CD4-positive, alpha-beta T cell treated with Interleukin-6 for 4 hours (primary cell): Measurements from ENCODE around the gene GPR137B.

Source experiments
- DNase-seq: peaks from one replicate; pipeline ENCODE4 v3.0.0-alpha.2; 2020; ENCODE audit warnings: mixed read lengths

Gene GPR137B

DNA sequence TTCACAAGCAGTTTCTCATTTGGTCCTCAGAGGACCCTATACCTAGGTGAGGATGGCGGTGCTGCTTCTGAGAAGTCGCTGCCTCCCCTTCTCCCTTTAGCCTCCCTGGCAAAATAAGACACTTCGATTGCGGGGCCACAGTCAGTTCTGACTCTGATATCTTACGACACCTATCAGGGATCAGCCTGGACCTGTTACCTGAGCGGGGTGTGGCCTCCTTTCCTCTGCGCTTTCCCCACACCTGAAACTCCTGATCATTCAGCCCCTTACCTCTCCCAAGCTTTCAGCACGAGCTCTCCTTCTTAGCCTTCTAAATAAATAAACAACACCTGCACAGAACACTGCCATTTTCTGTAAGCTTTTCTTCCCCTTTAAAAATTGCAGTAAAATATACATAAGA, 24.6 kb upstream of the GPR137B start:
- no peak for DNase-seq

DNA sequence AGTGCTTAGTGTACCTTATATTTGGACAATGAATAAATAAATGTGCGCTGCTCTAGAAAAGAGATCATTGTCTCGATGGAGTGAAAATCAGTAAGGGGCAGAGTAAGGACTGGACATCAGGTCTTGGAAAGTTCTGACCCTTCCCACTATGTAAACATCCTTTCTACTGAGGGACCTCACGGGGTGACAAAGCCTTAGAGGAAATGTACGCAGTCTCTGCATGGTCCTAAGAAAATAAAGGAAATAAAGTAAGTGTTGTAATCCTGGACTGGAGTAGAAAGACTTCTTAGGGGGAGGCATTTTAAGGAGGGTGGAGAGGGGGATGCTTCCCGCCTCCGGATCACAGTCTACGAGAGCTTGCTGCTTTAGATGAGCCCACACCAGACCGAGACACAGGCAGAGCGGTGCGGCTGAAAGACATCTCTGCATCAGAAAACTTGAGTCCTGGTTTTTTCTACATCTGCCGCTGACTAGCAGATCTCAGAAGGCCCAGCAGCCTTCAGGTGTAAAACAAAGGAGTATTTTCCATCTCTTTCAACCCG, 22.3 kb upstream of the GPR137B start:
- no peak for DNase-seq

DNA sequence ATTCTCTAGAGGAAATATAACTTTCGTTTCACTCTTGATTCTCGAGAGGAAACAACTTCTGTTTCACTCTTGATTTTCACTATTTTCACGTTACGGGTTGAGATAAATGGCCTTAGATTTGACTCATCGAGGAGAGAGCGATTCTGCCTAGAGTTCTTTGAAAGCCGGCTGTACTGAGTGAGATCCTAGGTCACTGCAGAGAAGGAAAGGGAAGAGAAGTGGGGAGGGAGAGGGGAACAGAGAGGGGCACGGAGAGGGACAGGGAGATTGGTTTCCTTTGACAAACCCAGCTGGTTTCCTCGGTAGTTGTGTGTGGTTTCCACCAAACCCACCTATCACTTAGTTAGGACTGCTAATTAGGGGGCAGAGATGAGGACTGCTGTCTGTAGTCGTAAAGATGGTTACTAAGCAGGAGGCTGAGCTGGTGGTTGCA, 21.6 kb upstream of the GPR137B start:
- DNase-seq, result no peak

DNA sequence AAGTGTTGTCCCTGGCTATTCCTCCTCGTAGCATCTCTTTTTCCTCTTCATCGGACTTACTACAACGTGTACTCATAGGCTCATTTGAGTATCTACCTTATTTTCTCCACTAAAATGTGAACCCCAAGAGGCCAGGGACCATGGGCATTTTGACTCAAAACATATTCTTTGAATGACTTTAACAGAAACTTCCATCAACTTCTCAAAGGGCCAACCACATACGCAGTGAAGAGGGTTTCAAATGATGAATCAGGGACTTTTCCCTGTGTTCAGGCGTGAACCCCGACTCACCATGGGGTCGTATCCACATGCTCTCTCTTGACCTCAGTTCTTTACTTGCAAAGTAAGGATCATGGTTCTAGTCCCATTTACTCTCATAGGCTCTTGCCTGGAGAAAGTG, 20.2 kb upstream of the GPR137B start:
- no peak for DNase-seq

DNA sequence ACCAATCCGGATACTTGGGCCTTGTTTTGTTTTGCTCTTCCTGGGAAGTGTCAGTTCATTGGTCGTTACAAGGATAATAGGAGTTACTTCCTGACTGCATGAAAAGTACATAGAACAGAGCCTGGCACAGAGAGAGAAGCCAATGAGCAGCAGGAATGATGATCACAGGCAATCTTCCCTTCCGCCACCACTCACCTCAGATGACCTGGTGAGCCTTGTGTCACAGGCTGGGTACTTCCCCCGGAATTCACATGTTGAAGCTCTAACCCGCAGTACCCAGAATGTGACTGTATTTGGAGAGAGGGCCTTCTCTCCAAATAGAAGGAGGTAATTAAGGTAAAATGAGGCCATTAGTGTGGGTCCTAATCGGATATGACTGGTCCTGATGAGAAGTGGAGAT, 18.8 kb upstream of the GPR137B start:
- DNase-seq, result no peak

DNA sequence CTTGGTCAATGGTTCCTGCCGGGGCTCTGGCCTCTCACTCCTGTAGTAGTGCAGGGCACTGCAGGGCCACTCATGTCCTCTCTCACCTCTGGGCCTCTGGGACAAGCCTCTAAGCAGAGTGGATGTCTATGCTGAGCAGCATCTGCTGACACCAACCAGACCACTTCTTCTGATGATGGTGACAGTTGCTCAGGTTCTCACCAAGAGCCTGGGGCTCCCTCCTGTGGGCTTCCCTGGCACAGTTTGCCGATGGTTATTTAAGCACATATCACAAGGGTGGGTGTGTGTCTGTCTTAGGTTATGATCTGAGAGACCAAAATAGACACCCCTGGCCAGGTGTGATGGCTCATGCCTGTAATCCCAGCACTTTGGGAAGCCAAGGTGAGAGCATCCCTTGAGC, 17.4 kb upstream of the GPR137B start:
- DNase-seq, result no peak

DNA sequence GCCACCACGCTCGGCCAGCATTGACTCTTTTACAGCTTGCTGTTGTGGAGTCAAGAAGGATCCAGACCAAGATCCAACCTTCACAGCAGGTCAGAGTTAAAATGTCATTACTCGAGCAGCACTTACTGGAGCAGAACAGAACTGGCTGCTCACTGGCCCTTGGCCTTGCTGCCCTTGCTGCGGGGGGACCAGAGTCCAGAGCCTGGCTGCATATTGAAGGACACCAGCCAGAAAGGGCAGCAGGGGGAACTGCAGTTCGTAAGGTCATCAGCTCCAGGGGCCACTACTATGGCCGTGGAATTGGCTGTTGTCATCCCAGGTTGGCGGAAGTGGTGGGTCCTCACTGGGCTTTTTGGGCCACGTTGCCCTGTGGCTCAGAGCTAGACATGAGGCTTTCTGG, 15.3 kb upstream of the GPR137B start:
- DNase-seq, result no peak

DNA sequence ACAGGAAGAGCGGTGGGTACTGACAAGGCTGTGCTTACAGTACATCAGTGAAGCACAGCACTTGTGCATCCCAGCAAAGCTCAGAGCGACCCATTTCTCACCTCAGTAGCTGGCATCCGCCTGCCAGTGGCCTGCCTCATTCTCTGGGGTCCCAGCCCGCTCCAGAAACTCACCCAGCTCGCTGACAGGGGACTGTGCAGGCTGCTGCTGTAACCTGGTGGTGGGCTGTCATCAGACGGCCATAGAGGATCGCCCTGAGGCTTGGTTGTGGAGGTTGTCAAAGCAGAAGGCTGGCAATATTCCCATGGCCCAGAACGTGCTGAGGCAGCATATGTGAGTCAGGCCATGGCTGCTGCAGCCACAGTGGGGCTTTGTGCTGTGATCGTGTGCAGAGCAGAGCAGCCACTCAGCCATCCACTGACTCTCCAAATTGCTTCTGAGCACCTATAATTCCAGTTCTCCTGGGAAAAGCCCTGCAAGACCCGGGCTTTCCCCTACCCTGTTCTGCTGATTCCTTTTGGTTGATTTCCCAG, 13.6 kb upstream of the GPR137B start:
- DNase-seq, result no peak

DNA sequence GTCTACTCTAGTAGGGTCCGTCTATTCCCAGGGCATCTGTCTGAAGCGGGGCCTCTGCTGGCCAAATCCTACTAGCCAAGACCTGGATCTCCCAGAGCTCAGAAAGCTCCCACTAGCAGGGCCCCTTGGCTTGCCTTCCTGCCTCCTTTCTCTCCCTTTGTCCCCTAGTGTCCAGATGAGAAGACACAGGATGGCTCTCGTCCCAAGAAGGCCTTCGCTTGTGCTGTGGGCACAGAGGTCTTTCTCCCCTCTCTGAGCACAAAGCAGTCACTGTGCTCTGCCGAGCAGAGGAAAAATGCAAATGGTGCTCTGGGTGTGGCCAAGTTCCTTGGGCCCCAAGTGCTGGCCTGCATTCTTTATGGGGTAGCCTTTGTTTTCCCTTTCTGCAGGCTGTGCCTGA, 13.0 kb upstream of the GPR137B start:
- no peak for DNase-seq

DNA sequence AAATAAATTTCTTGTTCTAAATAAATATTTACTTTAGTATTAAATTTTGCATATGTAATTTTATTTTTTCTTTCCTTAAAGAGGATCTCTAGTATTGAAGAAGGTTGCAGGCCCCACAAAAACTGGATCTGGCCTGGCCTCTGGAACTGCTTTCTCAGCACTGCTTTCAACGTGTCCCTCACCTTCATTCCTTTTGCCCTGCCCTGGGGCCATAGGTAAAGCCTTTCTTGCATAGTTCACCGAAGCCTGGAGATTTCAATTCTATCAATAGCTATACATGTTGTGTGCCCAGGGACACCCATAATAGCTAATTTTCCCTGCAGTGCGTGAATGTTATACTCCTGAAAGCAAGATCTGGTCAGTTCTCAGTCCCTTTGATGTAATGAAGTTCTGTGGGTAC, 12.0 kb upstream of the GPR137B start:
- no peak for DNase-seq

DNA sequence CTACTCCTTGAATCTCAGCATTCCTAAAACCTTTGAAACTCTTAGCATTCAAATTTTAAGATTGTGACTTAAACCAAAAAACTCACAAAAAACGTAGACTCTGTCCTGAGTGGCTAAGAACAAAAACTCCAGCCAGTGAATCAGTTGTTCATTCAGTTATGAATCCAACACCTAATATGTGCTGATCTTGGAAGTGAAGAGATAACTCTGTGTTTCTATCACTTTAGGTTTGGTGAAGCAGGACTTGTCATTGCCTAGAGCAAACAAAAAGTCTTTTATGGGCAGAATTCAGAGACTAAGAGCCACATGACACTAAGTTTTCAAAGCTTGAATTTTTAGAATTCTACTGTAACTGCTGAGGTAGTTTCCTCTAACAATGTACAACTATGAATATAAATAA, 10.4 kb upstream of the GPR137B start:
- DNase-seq, result no peak

DNA sequence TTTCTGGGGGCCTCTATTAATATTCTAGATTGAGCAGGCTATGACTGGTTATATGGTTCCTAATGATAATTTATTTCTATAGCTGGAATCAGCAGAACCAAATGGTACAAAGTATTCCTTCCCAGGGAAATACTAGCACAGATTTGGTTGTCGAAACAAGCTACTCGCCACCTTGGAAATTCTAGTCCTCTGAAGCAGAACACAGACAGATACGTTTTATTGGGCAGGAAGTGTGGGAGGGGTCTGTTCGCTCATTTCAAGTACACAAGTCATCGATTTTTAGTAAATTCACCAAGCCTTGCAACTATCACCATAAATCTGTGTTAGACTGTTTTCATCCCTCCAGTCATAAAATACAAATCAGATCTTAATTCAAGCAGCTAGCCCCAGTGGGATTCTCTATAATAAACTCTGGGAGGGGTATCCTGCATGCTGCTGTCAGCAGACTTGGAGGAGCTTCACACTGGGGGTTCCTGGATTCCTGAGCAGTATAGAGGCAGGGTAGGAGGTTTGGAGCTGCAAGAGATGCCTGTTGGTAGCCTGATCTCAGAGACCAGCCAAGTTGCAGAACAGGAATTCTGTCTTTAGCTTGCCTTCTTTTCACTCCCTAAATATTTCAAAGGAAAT, 9.8 kb upstream of the GPR137B start:
- no peak for DNase-seq

DNA sequence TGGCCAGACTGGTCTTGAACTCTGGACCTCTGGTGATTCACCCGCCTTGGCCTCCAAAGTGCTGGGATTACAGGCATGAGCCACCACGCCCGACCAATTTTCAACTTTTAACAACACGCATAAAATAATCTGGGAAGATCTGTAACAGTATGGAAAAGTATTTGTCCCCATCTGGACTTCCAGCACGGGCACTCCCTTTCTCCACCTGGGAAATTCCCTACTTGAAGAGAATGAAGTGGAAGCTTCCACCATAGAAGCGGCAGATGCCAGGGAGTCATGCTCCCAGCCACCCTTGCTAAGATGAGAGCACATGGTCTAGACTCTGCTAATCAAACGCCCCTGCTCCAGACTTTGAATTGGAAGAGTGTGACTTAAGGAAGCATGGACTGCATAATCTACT, 9.0 kb upstream of the GPR137B start:
- DNase-seq, result no peak

DNA sequence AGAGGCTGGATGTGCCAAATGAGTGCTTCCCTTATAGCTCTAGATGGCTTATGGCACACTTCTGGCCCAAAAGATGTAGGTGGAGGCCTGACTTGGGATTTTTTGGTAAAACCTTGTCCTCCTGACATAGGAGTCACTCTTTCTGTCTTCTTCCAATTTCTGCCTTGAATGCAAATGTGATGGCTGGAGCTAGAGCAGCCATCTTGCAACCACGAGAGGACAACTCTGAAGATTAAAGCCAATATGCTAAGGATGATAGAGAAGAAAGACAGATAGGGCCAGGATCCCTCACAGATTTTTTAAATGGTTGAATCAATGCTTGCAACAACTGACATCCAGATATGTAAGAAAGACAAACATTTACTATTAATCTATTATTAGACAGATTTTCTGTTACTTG, 8.5 kb upstream of the GPR137B start:
- DNase-seq, result no peak

DNA sequence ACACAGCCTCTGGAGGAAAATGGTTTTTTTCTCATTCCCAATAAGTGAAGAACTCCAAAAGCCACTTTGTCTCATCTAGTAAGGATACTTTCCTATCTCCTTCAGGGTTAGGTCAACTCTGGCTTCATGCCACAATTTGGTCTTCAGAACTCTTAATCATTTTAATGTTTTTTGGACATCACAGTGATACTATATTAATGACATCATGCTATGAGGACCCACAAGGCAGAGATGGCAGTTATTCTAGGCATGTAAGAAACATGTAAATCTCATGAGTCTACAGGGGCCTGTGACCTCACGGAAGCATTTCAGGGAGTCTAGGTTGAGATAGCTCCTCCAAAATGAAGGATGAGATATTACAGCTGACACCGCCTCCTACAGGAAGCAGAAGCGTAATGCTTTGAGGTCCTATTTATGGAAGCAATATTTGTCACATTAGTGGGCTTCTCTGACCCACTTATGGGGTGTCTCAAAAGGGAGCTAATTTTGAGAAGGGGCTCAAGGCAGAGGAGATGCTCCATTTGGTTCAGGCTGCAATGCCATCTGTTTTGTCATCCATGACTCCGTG, 5.0 kb upstream of the GPR137B start:
- no peak for DNase-seq

DNA sequence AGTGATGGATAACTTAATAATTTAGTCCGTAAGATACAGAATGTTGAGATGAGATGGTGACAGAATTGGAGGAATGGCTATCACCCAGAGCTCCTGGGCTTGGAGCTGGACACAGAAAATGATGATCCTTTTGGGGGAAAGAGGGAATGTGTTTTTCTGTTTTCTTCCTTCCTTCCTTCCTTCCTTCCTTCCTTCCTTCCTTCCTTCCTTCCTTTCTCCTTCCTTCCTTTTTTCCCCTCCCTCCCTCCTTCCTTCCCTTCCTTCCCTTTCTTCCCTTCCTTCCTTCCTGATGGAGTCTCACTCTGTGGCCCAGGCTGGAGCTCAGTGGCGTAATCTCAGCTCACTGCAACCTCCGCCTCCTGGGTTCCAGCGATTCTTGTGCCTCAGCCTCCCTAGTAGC, 2.8 kb upstream of the GPR137B start:
- no peak for DNase-seq

DNA sequence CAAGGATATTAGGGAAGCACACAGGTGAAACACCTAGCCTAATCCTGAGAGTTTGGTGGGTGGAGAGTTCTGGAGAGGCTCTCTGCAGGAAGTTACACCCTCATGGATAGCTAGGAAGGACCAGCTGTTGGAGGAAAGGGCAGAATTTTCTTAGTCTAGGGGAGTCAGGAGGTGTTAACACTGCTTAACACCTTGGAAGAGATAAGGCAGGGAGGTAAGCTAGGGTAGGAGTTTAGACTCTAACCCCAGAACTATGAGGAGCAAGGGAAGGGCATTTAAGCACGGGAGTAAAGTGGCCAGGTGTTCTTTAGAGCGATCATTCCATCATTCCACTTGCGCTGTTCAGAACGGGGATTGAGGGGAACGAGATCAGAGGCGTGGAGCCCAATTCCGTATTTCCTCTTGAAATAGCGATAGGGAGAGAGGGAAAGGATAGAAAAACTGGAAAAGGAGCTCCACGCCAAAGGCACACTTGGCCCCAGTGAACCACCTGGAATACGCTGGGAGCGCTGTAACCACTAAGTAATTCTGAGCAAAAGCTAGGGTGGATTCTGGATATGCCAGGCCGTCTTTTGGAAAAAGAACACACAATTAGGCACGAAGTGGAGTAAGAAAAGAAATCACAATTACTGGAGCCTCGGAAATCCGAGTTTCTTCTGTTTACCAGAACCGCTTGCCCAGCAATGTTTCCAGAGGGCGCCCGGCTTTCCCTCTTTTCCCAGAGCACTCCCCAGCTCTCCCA, 1.5 kb upstream of the GPR137B start:
- no peak for DNase-seq

DNA sequence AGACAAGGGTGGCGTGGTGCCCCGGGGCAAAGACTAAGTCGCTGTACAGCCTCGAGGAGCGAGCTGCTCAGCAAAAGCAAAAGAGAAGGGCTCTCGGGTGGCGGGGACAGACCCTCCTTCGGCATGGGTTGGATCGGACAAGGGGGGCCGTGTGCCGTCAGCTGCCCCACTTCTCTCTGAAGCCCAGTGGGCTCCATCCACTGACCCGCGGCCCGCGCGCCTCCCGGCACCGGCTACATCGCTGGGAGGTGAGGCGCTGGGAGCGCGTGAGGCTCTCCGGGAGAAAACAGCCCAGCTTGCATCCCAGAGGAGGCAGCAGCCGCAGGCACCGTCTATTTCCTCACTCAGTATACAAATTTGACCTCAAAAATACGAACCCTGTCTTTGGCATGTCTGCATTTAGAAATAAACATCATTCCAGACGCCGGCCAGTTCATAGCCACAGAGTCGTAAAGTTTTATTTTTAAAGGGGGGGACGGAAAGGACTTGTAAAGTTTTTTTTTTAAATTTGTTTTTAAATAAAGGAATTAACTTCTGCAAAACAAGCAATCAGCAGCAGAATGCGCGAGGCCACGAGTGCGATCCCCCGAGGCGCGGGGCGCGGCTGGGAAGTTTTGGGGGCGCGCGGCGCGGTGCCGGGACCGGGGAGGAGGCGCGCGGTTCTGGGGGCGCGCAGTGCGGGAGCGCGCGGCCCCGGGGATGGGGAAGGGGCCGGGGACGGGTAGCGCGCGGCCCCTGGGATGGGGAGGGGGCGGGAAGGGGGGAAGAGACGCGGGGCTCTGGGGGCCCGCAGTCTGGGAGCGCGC, 689 bp upstream of the GPR137B start:
- DNase-seq, result peak; percentile 6

DNA sequence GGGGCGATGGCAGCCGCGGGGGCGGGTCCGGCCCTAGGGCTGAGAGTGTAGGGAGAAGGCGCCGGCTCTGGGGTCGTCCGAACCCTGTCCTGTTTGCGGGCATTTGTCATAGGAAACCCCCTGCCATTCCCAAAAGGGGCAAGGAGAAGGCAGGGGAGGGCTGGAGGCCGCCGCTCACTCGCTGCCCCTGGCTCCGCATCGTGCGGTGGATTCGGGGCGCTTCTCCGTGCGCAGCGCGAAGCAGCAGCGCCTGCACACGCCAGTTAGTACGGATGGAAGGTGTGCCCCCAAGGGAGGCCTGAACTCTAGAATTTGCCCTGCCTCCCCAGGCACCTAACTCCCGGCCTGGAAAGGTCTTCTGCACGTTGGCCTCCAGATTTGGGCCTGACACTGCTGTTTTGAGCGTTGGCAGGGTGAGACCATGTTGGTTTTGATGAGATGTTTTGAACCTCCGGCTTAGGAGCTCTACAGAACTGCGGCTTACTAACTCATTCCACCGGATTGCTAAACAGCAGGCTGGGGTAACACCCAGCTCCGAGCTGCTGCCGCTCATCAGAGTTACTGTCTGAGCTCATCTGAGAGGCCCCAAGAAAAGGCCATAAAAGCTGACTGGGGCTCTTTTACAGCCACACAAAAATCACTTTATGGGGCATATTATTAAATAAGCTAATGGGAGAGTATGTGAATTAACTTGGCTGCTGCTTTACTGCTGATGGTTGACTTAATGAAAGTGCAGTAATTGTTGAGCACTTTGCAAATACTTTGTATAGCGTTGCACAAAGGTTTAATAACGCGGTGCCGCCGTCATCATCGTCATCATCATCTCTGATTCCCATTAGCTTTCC, 987 bp downstream of the GPR137B start:
- DNase-seq, result peak; percentile 10

DNA sequence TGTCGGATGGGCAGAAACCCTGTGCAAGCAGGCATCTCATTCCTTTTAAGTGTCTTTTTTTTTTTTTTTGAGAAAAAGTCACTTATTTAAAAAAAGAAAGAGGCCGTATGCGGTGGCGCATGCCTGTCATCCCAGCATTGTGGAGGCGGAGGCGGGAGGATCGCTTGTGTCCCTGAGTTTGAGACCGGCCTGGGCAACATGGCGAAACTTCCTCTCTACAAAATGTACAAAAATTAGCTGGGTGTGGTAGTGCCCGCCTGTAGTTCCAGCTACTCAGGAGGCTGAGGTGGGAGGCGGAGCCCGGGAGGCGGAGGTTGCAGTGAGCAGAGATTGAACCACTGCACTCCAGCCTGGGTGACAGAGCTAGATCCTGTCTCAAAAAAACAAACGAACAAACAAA, 1.7 kb downstream of the GPR137B start:
- DNase-seq, result no peak

DNA sequence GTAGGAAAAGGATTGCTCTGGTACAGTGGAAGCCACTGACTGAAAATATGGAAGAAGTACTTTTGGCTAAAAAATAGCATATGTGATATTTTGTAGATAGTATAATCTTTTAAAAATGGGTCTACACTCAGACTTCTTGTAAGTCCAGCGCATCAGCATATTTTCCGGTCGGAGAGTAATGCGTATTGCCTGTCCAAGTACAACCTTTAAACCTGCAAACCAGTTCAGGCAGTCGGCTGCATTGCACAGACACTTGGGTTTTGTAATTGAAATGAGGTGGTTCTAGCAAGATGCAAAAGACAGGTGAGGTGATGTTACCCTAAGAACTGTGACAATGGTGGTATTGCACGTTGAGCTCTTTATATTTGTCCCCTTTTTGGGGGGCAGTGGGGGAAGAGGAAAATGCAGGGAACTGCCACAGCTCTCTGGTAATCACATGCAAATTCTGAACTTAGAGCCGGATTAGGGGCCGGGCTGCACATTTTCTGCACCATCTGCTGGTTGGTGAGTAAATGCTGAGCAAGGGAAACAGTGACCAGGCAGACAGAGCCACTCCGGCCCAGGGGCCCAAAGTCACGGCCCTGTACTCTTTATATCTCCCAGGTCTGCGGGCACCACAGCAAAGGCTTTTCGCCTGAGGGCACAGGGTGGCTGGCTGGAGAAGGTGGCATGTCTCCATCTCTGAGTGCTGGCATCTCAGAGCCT, 2.3 kb downstream of the GPR137B start:
- no peak for DNase-seq

DNA sequence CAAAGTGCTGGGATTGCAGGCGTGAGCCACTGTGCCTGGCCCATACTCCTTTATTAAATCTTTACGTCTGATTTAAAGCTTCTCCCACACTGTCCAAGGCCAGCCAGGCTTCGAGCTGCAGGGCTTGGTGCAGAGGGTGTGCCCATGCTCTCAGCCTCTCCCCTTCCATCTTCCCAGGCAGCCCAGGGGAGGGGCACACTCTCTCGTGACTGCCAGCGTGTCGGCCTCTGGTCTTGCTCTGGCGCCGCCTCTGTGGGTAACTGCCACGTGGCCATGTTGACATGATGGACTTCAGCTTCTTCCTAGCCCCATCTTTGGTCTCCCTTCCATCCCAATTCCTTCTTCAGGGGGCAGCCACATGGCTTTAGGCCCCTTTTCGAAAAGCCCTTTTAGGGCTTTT, 4.7 kb downstream of the GPR137B start:
- no peak for DNase-seq
